Tibial artery (tissue), 4 donors: ENCODE results near the gene IFT43.

ENCODE experiments used
- DNase-seq, 2 donors: peaks; one replicate each; pipeline ENCODE4 v3.0.0-alpha.2; 2019
- H3K27ac ChIP-seq, 2 donors: fragments of 200-600 bp; sonication (generic) in 1 of 2; 1 replicate in 1 of 2; 2 replicates in 1 of 2; pipeline ENCODE4 v1.5.1; 2018 to 2019; ENCODE audit warnings: mild to moderate bottlenecking in 1 of 2
- H3K27me3 ChIP-seq, 2 donors: fragments of 200-600 bp; sonication (generic) in 1 of 2; one replicate each; pipeline versions ENCODE4 v1.5.1 to v1.6.0; 2016 to 2019
- H3K36me3 ChIP-seq, 3 donors: fragments of 200-600 bp; sonication (generic) in 2 of 3; one replicate each; pipeline ENCODE4 v1.5.1; 2016 to 2019; ENCODE audit warnings: mild to moderate bottlenecking in 2 of 3
- H3K4me1 ChIP-seq, 4 donors: fragments of 200-600 bp; sonication (generic) in 2 of 4; 1 replicate in 3 of 4; 2 replicates in 1 of 4; pipeline ENCODE4 v1.5.1; 2016 to 2019
- H3K4me3 ChIP-seq, 2 donors: fragments of 200-600 bp; sonication (generic) in 1 of 2; 1 replicate in 1 of 2; 2 replicates in 1 of 2; pipeline ENCODE4 v1.5.1; 2018 to 2019; ENCODE audit warnings: mild to moderate bottlenecking in 2 of 2
- H3K9me3 ChIP-seq, 3 donors: fragments of 200-600 bp; sonication (generic) in 1 of 3; one replicate each; pipeline ENCODE4 v1.5.1; 2016 to 2019
- CTCF ChIP-seq, 2 experiments: fragments of 200-600 bp in 1 of 2; fragments of 450-650 bp in 1 of 2; IDR thresholded peaks; one replicate each; pipeline ENCODE4 v1.5.1; 2017 to 2019; ENCODE audit warnings: antibody characterized with exemption in 2 of 2, mild to moderate bottlenecking in 1 of 2, moderate library complexity in 1 of 2
- intact Hi-C: fragments of 100-400 bp; cut with DNase I; formaldehyde crosslinking; loops from one replicate; pipeline ENCODE4 v1.15.0; 2023; ENCODE audit warnings: low total_unique reads

The IFT43 gene

GRCh38 chr14:76117789-76118484 is 132.4 kb downstream of the IFT43 start:
- Histone ChIP-seq H3K36me3 (no peaks in the 10 kb centered on the region), H3K4me3 (no peak overlapping the region), H3K4me1 (no peaks in the 10 kb centered on the region), H3K9me3 (no peaks in the 10 kb centered on the region), H3K27ac (no peak overlapping the region), H3K27me3 (peaks cover 0 to 18% of the 10 kb centered on the region in 2 donors)
- intact Hi-C loops, result no loop called here
- no peak for DNase-seq
- no peak for TF ChIP-seq CTCF (IDR thresholded peaks at IDR 0.05)

DNA sequence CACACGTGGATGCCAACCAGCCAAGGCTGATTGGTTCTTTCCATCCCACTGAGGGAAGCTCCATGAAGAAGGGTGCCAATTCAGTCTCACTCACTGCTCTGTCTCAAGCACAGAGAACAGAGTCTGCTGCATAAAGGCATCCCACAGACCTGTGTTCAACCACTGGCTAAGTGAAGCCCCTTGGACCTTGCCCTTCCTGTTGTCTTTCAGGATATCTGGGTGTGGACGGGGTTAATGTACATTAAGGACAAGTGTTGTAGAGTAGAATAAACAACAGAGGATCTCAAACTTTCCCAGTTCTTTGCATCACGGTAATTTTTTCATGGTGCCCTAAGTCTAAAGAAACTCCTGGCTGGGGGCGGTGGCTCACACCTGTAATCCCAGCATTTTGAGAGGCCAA is 133.0 kb downstream of the IFT43 start:
- intact Hi-C loops, result no loop called here
- Histone ChIP-seq H3K4me3 (no peak overlapping the region), H3K9me3 (no peaks in the 10 kb centered on the region), H3K27me3 (peaks cover 0 to 15% of the 10 kb centered on the region in 2 donors), H3K27ac (no peak overlapping the region), H3K36me3 (no peaks in the 10 kb centered on the region), H3K4me1 (no peaks in the 10 kb centered on the region)
- TF ChIP-seq CTCF (IDR thresholded peaks at IDR 0.05), result no peak
- DNase-seq, result no peak

DNA sequence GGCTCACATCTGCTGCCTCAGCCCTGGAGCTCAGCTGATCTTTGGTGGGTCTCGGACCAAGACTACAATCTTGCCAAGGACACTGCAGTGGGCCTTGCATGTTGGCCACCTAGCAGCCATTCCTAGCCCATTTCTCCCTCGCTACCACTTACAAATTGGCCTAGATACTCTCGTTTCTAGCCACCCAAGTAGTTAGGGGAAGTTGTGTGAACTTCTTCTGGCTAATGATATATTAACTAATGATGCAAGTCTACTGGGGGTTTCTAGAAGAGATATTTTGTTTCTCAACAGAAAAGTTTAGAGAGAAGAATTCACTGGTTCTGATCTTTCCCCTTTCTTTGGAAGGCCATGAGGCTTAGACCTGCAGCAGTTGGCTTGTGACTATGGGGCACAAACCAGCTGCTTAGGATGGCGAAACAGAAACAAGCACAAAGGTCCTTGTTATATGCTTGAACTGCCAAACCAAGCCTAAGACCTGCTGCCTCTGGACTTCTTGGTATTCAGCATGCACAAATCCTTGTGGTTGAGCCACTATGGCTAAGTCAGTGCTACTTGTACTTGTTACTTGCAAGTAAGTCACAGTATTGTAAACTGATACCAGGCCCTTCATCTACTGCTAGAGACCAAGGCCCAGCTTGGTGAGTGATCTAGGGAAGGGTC is 135.7 kb downstream of the IFT43 start:
- H3K27me3 ChIP-seq, result peaks cover 0 to 10% of the 10 kb centered on the region in 2 donors
- no peak for TF ChIP-seq CTCF (IDR thresholded peaks at IDR 0.05)
- no peaks in the 10 kb centered on the region for H3K4me1 ChIP-seq
- intact Hi-C loops, result no loop called here
- H3K27ac ChIP-seq, result no peak overlapping the region
- no peak overlapping the region for H3K4me3 ChIP-seq
- H3K36me3 ChIP-seq, result no peaks in the 10 kb centered on the region
- no peak for DNase-seq
- no peaks in the 10 kb centered on the region for H3K9me3 ChIP-seq

GRCh38 chr14:76123426-76124225 is 138.1 kb downstream of the IFT43 start:
- H3K4me3 ChIP-seq, result no peak overlapping the region
- no peak for DNase-seq
- intact Hi-C loops, result no loop called here
- H3K27ac ChIP-seq, result no peak overlapping the region
- no peaks in the 10 kb centered on the region for H3K36me3 ChIP-seq
- H3K4me1 ChIP-seq, result no peaks in the 10 kb centered on the region
- TF ChIP-seq CTCF (IDR thresholded peaks at IDR 0.05), result no peak
- H3K27me3 ChIP-seq, result peaks cover 0 to 16% of the 10 kb centered on the region in 2 donors
- no peaks in the 10 kb centered on the region for H3K9me3 ChIP-seq

- intact Hi-C loops, result no loop called here
- no peak for TF ChIP-seq CTCF (IDR thresholded peaks at IDR 0.05)
- no peaks in the 10 kb centered on the region for H3K9me3 ChIP-seq
- H3K27ac ChIP-seq, result no peak overlapping the region
- no peak for DNase-seq
- H3K4me3 ChIP-seq, result no peak overlapping the region
- H3K4me1 ChIP-seq, result no peaks in the 10 kb centered on the region
- peaks cover 0 to 21% of the 10 kb centered on the region in 2 donors for H3K27me3 ChIP-seq
- no peaks in the 10 kb centered on the region for H3K36me3 ChIP-seq
Measured at GRCh38 chr14:76125511-76125910, 139.9 kb downstream of the IFT43 start.
